Ascending aorta (tissue), 2 donors: ENCODE data around the gene PSMD8. TPM values are rescaled to one million over a fixed set of nuclear protein-coding genes. Genes with fewer than 3 reads are reported as not detected.

Experiments
- DNase-seq, 2 donors: peaks; one replicate each; pipeline ENCODE4 v3.0.0-alpha.2; 2019; ENCODE audit warnings: low spot score in 2 of 2
- H3K27ac ChIP-seq, 2 donors: fragments of 200-600 bp; sonication (generic); one replicate each; pipeline ENCODE4 v1.5.1; 2016 to 2017; ENCODE audit warnings: mild to moderate bottlenecking in 1 of 2
- H3K27me3 ChIP-seq: fragments of 200-600 bp; sonication (generic); one replicate; pipeline ENCODE4 v1.5.1; 2017
- H3K36me3 ChIP-seq, 2 donors: fragments of 200-600 bp; sonication (generic); one replicate each; pipeline ENCODE4 v1.5.1; 2016
- H3K4me1 ChIP-seq, 2 donors: fragments of 200-600 bp; sonication (generic); one replicate each; pipeline ENCODE4 v1.5.1; 2016 to 2017; ENCODE audit warnings: mild to moderate bottlenecking in 1 of 2
- H3K4me3 ChIP-seq, 2 donors: fragments of 200-600 bp; sonication (generic); one replicate each; pipeline ENCODE4 v1.5.1; 2016 to 2017; ENCODE audit warnings: mild to moderate bottlenecking in 1 of 2
- H3K9me3 ChIP-seq, 2 donors: fragments of 200-600 bp; sonication (generic); one replicate each; pipeline ENCODE4 v1.5.1; 2016
- intact Hi-C: fragments of 100-400 bp; cut with DNase I; formaldehyde crosslinking; loops from one replicate; pipeline ENCODE4 v1.15.1; 2023
- total RNA-seq: library from RNA; depleted of rRNA; stranded (reverse); fragments of >200 nt; gene quantifications from one replicate; pipeline ENCODE4 v1.1.0, GENCODE V29; 2016
- TF ChIP-seq, protein P1 (sequence below), 3 experiments: fragments of 200-600 bp in 2 of 3; fragments of 450-650 bp in 1 of 3; sonication (generic) in 2 of 3; IDR thresholded peaks; one replicate each; pipeline ENCODE4 v1.5.1; 2016 to 2019; ENCODE audit warnings: antibody characterized with exemption in 3 of 3, mild to moderate bottlenecking in 1 of 3, moderate library complexity in 1 of 3

Gene PSMD8
- total RNA-seq, 1 donor from 2014 or later = 235 TPM

DNA sequence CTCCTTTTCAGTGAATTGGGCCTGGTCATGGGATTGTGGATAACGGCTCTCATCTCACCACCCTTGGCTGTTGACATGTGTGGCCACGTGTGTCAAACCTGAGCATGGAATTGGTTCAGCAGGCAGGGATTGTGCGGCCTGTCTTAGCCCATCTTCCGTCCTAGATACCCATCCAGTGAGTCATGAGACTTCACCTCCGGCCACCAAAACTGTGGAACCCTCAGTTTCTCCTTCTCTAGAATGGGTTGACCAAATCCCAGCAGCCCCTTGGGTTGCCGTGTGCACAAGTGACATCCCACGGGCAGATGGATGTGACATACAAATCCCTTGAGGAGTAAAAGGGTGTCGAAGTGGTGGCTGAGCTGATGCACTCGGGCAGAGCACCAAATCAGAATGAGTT, 6.8 kb downstream of the PSMD8 start:
- intact Hi-C loops = loop anchor here (10.0 kb wide), 2 partner anchors 376 to 476 kb away; partner anchors contain the start of genes SIPA1L3 and WDR87
- no peaks in the 10 kb centered on the region for H3K9me3 ChIP-seq
- no peak for DNase-seq
- no peak overlapping the region for H3K27ac ChIP-seq
- peaks cover 64 to 70% of the 10 kb centered on the region in 2 donors for H3K36me3 ChIP-seq
- peaks cover 2 to 6% of the 10 kb centered on the region in 2 donors for H3K4me1 ChIP-seq
- TF ChIP-seq, protein P1, sequence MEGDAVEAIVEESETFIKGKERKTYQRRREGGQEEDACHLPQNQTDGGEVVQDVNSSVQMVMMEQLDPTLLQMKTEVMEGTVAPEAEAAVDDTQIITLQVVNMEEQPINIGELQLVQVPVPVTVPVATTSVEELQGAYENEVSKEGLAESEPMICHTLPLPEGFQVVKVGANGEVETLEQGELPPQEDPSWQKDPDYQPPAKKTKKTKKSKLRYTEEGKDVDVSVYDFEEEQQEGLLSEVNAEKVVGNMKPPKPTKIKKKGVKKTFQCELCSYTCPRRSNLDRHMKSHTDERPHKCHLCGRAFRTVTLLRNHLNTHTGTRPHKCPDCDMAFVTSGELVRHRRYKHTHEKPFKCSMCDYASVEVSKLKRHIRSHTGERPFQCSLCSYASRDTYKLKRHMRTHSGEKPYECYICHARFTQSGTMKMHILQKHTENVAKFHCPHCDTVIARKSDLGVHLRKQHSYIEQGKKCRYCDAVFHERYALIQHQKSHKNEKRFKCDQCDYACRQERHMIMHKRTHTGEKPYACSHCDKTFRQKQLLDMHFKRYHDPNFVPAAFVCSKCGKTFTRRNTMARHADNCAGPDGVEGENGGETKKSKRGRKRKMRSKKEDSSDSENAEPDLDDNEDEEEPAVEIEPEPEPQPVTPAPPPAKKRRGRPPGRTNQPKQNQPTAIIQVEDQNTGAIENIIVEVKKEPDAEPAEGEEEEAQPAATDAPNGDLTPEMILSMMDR (IDR thresholded peaks at IDR 0.05) = no peak
- H3K4me3 ChIP-seq = no peak overlapping the region
- H3K27me3 ChIP-seq = no peaks in the 10 kb centered on the region

DNA sequence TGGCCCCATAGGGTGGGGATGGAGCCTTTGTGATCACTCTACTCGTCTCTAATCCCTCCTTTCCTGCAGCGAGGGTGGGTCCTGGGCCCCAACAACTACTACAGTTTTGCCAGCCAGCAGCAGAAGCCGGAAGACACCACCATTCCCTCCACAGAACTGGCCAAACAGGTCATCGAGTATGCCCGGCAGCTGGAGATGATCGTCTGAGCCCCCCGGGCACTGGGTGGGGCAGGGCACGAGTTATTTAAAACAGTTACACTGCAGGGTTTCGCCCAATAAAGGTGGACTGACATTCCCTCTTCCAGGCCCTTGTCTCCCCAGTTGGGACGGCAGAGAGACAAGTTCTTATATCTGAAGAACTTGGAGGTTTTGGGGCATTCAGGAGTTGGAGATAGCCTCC, 8.8 kb downstream of the PSMD8 start:
- Histone ChIP-seq H3K27me3 (no peaks in the 10 kb centered on the region), H3K36me3 (peaks cover 57 to 59% of the 10 kb centered on the region in 2 donors), H3K4me1 (peaks cover 6 to 10% of the 10 kb centered on the region in 2 donors), H3K9me3 (no peaks in the 10 kb centered on the region), H3K27ac (no peak overlapping the region), H3K4me3 (no peak overlapping the region)
- TF ChIP-seq, protein P1 (IDR thresholded peaks at IDR 0.05) = no peak
- intact Hi-C loops = loop anchor here (10.0 kb wide), 2 partner anchors 378 to 478 kb away; partner anchors contain the start of genes SIPA1L3 and WDR87
- no peak for DNase-seq

DNA sequence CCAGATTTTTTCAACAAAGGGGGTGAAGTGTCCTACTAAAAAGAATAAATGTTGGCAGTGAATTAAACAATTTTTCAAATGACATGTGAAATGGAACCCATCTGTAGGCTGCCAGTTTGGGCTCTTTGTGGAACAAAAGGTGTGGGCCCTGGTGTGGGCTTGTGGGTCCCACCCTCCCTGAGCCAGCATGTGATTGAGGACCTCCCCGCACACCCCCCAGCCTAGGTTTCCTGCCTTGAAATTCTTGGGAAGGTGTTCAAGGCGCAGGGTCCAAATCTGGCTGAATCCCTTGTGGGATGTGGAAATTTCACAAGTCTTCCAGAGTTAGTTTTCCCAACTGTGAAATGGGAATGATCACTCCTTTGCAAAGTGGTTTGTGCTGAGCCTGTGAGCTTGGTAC, 9.4 kb downstream of the PSMD8 start:
- H3K36me3 ChIP-seq = peaks cover 56 to 57% of the 10 kb centered on the region in 2 donors
- no peak overlapping the region for H3K4me3 ChIP-seq
- no peak for DNase-seq
- no peaks in the 10 kb centered on the region for H3K27me3 ChIP-seq
- peaks cover 6 to 10% of the 10 kb centered on the region in 2 donors for H3K4me1 ChIP-seq
- no peaks in the 10 kb centered on the region for H3K9me3 ChIP-seq
- intact Hi-C loops = loop anchor here (10.0 kb wide), 2 partner anchors 379 to 479 kb away; partner anchors contain the start of genes SIPA1L3 and WDR87
- TF ChIP-seq, protein P1 (IDR thresholded peaks at IDR 0.05) = no peak
- no peak overlapping the region for H3K27ac ChIP-seq

DNA sequence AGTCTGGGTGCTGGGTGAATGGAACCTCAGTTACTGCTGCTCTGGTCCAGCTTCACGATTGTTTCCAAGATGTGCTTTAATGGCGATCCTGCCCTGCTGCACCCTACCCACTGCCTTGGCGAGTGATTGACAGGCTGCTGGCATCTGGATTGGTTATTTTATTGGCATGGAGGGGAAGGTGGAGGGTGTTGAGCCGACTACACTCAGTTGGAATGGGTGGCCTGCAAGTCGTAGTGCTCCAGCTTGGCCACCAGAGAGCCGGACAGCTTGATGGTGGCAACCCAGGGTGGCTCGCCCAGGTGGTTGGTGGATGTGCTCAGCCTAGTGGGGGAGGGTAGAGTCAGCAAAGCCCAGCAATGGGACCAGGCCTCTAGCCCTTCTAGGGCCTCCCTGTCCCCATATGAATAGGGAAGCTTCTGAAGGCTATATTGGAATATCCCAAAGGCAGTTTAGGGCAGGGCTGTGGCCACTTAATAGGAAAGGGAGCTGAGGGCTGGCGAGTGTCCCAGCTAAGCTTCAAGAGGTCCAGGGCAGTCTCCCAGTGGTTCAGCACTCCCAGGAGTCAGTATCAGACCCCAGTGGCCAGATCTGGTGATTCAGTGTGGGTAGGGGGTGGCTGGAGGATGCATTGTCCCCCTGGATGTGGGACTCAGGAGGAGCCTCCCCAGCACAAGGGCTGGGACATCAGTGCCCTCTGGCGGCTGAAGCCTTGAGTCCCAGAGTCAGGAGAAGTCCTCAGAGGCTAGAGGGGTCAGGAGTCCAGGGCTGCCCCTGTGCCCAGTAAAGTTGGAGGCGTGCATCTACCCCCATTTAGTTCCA, 10.0 kb downstream of the PSMD8 start:
- TF ChIP-seq, protein P1 (IDR thresholded peaks at IDR 0.05) = no peak
- Histone ChIP-seq H3K27ac (no peak overlapping the region), H3K36me3 (peaks cover 49 to 51% of the 10 kb centered on the region in 2 donors), H3K4me1 (peaks cover 6 to 13% of the 10 kb centered on the region in 2 donors), H3K4me3 (no peak overlapping the region), H3K9me3 (no peaks in the 10 kb centered on the region), H3K27me3 (no peaks in the 10 kb centered on the region)
- intact Hi-C loops = loop anchor here (5.0 to 10.0 kb wide), 7 partner anchors 47 to 958 kb away; partner anchors contain the start of genes CATSPERG, EIF3K, MAP4K1 and SAMD4B
- DNase-seq = no peak

DNA sequence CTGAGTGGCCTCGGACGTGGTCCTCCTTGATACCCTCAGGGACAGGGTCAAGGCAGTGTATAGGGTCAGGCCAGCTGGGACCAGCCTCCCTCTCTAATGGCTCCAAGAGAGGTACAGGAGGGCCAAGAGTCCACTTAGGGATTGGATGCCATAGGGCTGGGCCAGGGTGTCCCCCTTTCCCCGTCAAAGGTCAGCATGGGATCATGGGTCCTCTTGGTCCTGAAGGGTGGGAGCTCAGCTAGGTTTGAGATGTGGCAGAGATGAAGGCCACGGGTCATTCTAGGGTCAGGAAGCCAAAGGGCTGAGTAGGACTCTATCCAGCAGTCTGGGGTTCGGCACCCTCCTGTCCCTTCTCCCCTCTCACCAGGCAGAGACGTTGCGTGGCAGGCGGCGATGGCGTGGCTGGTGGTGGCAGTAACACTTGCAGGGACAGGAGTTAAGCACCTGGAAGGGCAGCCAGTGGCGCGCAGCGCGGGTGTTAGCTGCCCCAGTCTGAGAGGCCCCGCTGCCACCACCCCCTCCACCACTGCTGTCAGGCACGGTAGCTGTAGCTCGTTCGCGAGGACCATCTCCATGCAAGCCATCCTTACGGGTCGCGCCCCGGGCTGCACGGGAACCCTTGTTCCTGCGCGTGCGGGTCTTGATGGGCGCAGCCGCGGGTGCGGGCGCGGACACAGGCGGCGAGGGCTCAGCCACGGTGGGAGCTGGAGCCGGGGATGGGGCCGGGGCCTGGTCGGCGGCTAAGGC, 10.9 kb downstream of the PSMD8 start:
- H3K4me1 ChIP-seq = peaks cover 6 to 18% of the 10 kb centered on the region in 2 donors
- H3K4me3 ChIP-seq = no peak overlapping the region
- TF ChIP-seq, protein P1 (IDR thresholded peaks at IDR 0.05) = no peak
- intact Hi-C loops = loop anchor here (5.0 to 10.0 kb wide), 7 partner anchors 48 to 957 kb away; partner anchors contain the start of genes CATSPERG, EIF3K, MAP4K1 and SAMD4B
- no peaks in the 10 kb centered on the region for H3K9me3 ChIP-seq
- no peak for DNase-seq
- peaks cover 44 to 45% of the 10 kb centered on the region in 2 donors for H3K36me3 ChIP-seq
- H3K27me3 ChIP-seq = no peaks in the 10 kb centered on the region
- H3K27ac ChIP-seq = no peak overlapping the region
